Breast epithelium (tissue), 4 donors: ENCODE data around the gene SKIC8. TPM values are rescaled to one million over a fixed set of nuclear protein-coding genes. Genes with fewer than 3 reads are reported as not detected.
A peak's percentile ranks its signal among the peaks of the same experiment; 100 is the strongest.

Experiments
- DNase-seq, 2 donors: peaks; one replicate each; pipeline ENCODE4 v3.0.0-alpha.2; 2019; ENCODE audit warnings: low spot score in 2 of 2
- H3K27ac ChIP-seq, 2 donors: fragments of 200-600 bp; sonication (generic) in 1 of 2; one replicate each; pipeline ENCODE4 v1.5.1; 2016 to 2019; ENCODE audit warnings: mild to moderate bottlenecking in 1 of 2
- H3K27me3 ChIP-seq, 2 donors: fragments of 200-600 bp; sonication (generic) in 1 of 2; one replicate each; pipeline versions ENCODE4 v1.5.1 to v1.6.0; 2017 to 2019; ENCODE audit warnings: control low read depth in 1 of 2, mild to moderate bottlenecking in 1 of 2
- H3K36me3 ChIP-seq: fragments of 200-600 bp; one replicate; pipeline ENCODE4 v1.5.1; 2019
- H3K4me1 ChIP-seq, 2 donors: fragments of 200-600 bp; sonication (generic); one replicate each; pipeline ENCODE4 v1.5.1; 2016 to 2019; ENCODE audit warnings: control low read depth in 1 of 2
- H3K4me3 ChIP-seq, 3 donors: fragments of 200-600 bp; sonication (generic); 1 replicate in 2 of 3; 2 replicates in 1 of 3; pipeline ENCODE4 v1.5.1; 2016 to 2019; ENCODE audit warnings: mild to moderate bottlenecking in 3 of 3, moderate library complexity in 2 of 3
- H3K9me3 ChIP-seq, 2 donors: fragments of 200-600 bp; sonication (generic) in 1 of 2; one replicate each; pipeline ENCODE4 v1.5.1; 2016 to 2019; ENCODE audit warnings: control low read depth in 1 of 2
- CTCF ChIP-seq, 3 donors: fragments of 450-650 bp; IDR thresholded peaks; one replicate each; pipeline ENCODE4 v1.5.1; 2016 to 2017; ENCODE audit warnings: antibody characterized with exemption in 3 of 3, mild to moderate bottlenecking in 3 of 3, moderate library complexity in 3 of 3
- POLR2A ChIP-seq: fragments of 450-650 bp; IDR thresholded peaks from one replicate; pipeline ENCODE4 v1.6.1; 2016; ENCODE audit warnings: antibody characterized with exemption, mild to moderate bottlenecking, moderate library complexity
- POLR2AphosphoS5 ChIP-seq, 3 donors: sonication (generic); formaldehyde crosslinking; IDR thresholded peaks; one replicate each; pipeline ENCODE4 v1.6.1; 2017; ENCODE audit warnings: antibody characterized with exemption in 3 of 3
- intact Hi-C: fragments of 100-400 bp; cut with DNase I; formaldehyde crosslinking; loops from one replicate; pipeline ENCODE4 v1.15.1; 2023; ENCODE audit warnings: low total_unique reads
- total RNA-seq, 3 donors: library from RNA; depleted of rRNA; stranded (reverse); fragments of >200 nt; gene quantifications; one replicate each; pipeline ENCODE4 v1.1.0, GENCODE V29; 2016

Gene SKIC8
- total RNA-seq, 3 donors from 2014 or later = 63.5 to 98.8 (median 96.0) TPM

GRCh38 chr15:78291698-78292097 is 7.7 kb downstream of the SKIC8 start:
- Histone ChIP-seq H3K9me3 (no peaks in the 10 kb centered on the region), H3K4me3 (no peak overlapping the region), H3K27ac (peak overlapping the region; percentile 16 to 20), H3K36me3 (no peaks in the 10 kb centered on the region), H3K4me1 (no peaks in the 10 kb centered on the region), H3K27me3 (no peaks in the 10 kb centered on the region)
- TF ChIP-seq CTCF (IDR thresholded peaks at IDR 0.05) = no peak
- TF ChIP-seq POLR2AphosphoS5 (IDR thresholded peaks at IDR 0.05) = no peak
- TF ChIP-seq POLR2A = no peak
- intact Hi-C loops = no loop called here
- no peak for DNase-seq

GRCh38 chr15:78291052-78291451 is 8.4 kb downstream of the SKIC8 start:
- H3K27ac ChIP-seq = peak overlapping the region; percentile 16 to 20
- no peak for TF ChIP-seq POLR2A
- no peak for TF ChIP-seq POLR2AphosphoS5 (IDR thresholded peaks at IDR 0.05)
- TF ChIP-seq CTCF (IDR thresholded peaks at IDR 0.05) = no peak
- no peaks in the 10 kb centered on the region for H3K36me3 ChIP-seq
- H3K9me3 ChIP-seq = no peaks in the 10 kb centered on the region
- H3K4me1 ChIP-seq = no peaks in the 10 kb centered on the region
- intact Hi-C loops = no loop called here
- H3K4me3 ChIP-seq = no peak overlapping the region
- H3K27me3 ChIP-seq = no peaks in the 10 kb centered on the region
- no peak for DNase-seq

- intact Hi-C loops = no loop called here
- no peaks in the 10 kb centered on the region for H3K9me3 ChIP-seq
- TF ChIP-seq POLR2AphosphoS5 (IDR thresholded peaks at IDR 0.05) = no peak
- no peak for TF ChIP-seq POLR2A
- no peak for TF ChIP-seq CTCF (IDR thresholded peaks at IDR 0.05)
- no peak overlapping the region for H3K4me3 ChIP-seq
- H3K36me3 ChIP-seq = no peaks in the 10 kb centered on the region
- DNase-seq = no peak
- no peaks in the 10 kb centered on the region for H3K4me1 ChIP-seq
- no peaks in the 10 kb centered on the region for H3K27me3 ChIP-seq
- H3K27ac ChIP-seq = no peak overlapping the region
Observed at GRCh38 chr15:78290222-78290621, 9.2 kb downstream of the SKIC8 start.

- Histone ChIP-seq H3K4me1 (no peaks in the 10 kb centered on the region), H3K36me3 (no peaks in the 10 kb centered on the region), H3K27me3 (no peaks in the 10 kb centered on the region), H3K4me3 (no peak overlapping the region), H3K9me3 (no peaks in the 10 kb centered on the region), H3K27ac (no peak overlapping the region)
- TF ChIP-seq POLR2AphosphoS5 (IDR thresholded peaks at IDR 0.05) (no peak), CTCF (IDR thresholded peaks at IDR 0.05) (no peak), POLR2A (no peak)
- no peak for DNase-seq
- intact Hi-C loops = no loop called here
Observed at GRCh38 chr15:78284758-78285157, 14.7 kb downstream of the SKIC8 start.

- Histone ChIP-seq H3K27ac (no peak overlapping the region), H3K9me3 (no peaks in the 10 kb centered on the region), H3K4me1 (no peaks in the 10 kb centered on the region), H3K4me3 (no peak overlapping the region), H3K27me3 (no peaks in the 10 kb centered on the region), H3K36me3 (no peaks in the 10 kb centered on the region)
- TF ChIP-seq POLR2A (no peak), POLR2AphosphoS5 (IDR thresholded peaks at IDR 0.05) (no peak), CTCF (IDR thresholded peaks at IDR 0.05) (no peak)
- DNase-seq = no peak
- intact Hi-C loops = no loop called here
Observed at GRCh38 chr15:78282324-78282723, 17.1 kb downstream of the SKIC8 start.
